ENCODE results near the gene AOC3. TPM values are rescaled to one million over a fixed set of nuclear protein-coding genes. Genes with fewer than 3 reads are reported as not detected.

AOC3 gene
- polyA plus RNA-seq, 3 donors = 0.85 TPM; not detected in 2

DNA sequence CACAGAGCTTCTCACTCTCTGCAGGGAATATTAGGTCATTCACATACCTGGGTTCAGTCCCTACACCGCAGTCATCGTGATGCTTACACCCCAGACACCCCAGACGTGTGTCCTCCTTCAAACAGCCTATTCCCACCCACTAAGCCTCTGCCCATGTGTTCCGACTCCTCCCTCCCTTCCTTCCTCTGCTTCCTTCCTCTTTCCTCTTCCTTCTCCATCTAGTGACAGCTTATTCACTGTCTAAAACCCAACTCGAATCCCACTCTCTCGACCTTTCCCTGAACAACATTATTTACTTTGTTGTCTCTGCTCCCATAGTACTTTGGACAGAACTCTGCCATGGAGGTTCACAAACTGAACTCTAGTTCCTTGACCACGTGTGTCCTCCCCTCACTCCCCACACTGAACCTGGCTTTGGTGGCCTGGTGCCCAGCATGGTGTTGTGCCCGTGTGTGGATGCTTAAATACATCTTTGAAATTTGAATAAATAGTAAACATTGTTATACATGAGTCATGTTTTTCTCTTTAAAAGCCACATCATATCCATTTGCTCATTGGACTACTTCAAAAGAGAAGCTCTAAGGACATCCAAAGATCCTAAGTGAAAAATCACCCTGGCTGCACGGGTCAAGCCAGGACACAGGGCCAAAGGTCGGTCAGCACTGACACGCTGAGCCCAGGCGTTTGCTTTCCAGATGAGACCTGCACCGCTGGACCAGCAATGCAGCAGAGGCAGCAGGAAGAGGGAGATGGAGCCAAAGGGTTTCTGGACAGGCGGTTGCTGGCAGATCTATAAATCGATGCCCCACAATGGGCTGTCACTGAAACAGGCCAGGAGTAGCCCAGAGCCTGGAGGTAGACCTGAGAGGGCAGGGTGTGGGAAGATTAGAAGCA, 35.5 kb downstream of the AOC3 start:
- H3K9me3 ChIP-seq (replicated peaks in 1 of 2; ENCODE audit: control insufficient read depth in 1 of 2, insufficient read depth in 1 of 2, low read length in 2 of 2) = no peaks in the 10 kb centered on the region
- peak overlapping the region; percentile 6 for H3K9ac ChIP-seq (ENCODE audit: insufficient read depth, low read length, poor library complexity, severe bottlenecking)
- Mint-ChIP-seq H3K9me3 (peaks cover 0 to 2% (median 0%) of the 10 kb centered on the region in 7 donors), H3K36me3 (no peaks in the 10 kb centered on the region), H3K27ac (peak overlapping the region; percentile 63 to 91 (median 83)), H3K27me3 (ENCODE audit: low read depth in 3 of 3) (peaks cover 0 to 6% (median 0%) of the 10 kb centered on the region in 3 donors), H3K4me1 (peaks cover 40% of the 10 kb centered on the region), H3K4me3 (peak overlapping the region; percentile 24 to 81)
- H3K27me3 ChIP-seq (ENCODE audit: control insufficient read depth in 2 of 2, insufficient read depth in 2 of 2, low read length in 2 of 2) = no peaks in the 10 kb centered on the region
- no peak for TF ChIP-seq CTCF (IDR thresholded peaks at IDR 0.05)
- peaks cover 31 to 40% of the 10 kb centered on the region in 2 donors for H3K4me1 ChIP-seq (ENCODE audit: control insufficient read depth in 1 of 2, insufficient read depth in 2 of 2, low read length in 2 of 2)
- intact Hi-C loops (cut with micrococcal nuclease) = no loop called here
- peak; percentile 48 to 62 (median 52) for DNase-seq
- no peak overlapping the region for H2AFZ ChIP-seq (ENCODE audit: insufficient read depth, low read depth, low read length, poor library complexity, severe bottlenecking)
- no peaks in the 10 kb centered on the region for H3K36me3 ChIP-seq (replicated peaks in 1 of 2; ENCODE audit: control insufficient read depth in 1 of 2, insufficient read depth in 2 of 2, low read length in 2 of 2)
- no peaks in the 10 kb centered on the region for H3K79me2 ChIP-seq (ENCODE audit: insufficient read depth, low read length)
- WGBS (ENCODE audit: insufficient coverage) = 68% methylated on average over 9 of the region's 15 CpGs
- peak overlapping the region; percentile 5 to 64 for H3K27ac ChIP-seq (ENCODE audit: low read depth in 1 of 2, low read length in 2 of 2)
- peak overlapping the region in 1 of 3 experiments; percentile 52 for H3K4me3 ChIP-seq (replicated peaks in 1 of 3; ENCODE audit: low read depth in 2 of 3, low read length in 3 of 3)
- H3K4me2 ChIP-seq (replicated peaks; ENCODE audit: extremely low read depth, low read length, poor library complexity, severe bottlenecking) = peak overlapping the region; percentile 64
- no peaks in the 10 kb centered on the region for H4K20me1 ChIP-seq (ENCODE audit: insufficient read depth, low read length)

GRCh38 chr17:42889809-42890208, 38.8 kb downstream of the AOC3 start:
- DNase-seq = no peak
- Histone ChIP-seq H2AFZ (ENCODE audit: insufficient read depth, low read depth, low read length, poor library complexity, severe bottlenecking) (no peak overlapping the region), H3K9me3 (replicated peaks in 1 of 2; ENCODE audit: control insufficient read depth in 1 of 2, insufficient read depth in 1 of 2, low read length in 2 of 2) (no peaks in the 10 kb centered on the region), H3K9ac (ENCODE audit: insufficient read depth, low read length, poor library complexity, severe bottlenecking) (no peak overlapping the region), H3K4me3 (replicated peaks in 1 of 3; ENCODE audit: low read depth in 2 of 3, low read length in 3 of 3) (no peak overlapping the region), H3K27me3 (ENCODE audit: control insufficient read depth in 2 of 2, insufficient read depth in 2 of 2, low read length in 2 of 2) (no peaks in the 10 kb centered on the region), H3K4me1 (ENCODE audit: control insufficient read depth in 1 of 2, insufficient read depth in 2 of 2, low read length in 2 of 2) (peaks cover 62 to 69% of the 10 kb centered on the region in 2 donors), H3K27ac (ENCODE audit: low read depth in 1 of 2, low read length in 2 of 2) (no peak overlapping the region), H3K79me2 (ENCODE audit: insufficient read depth, low read length) (no peaks in the 10 kb centered on the region), H3K4me2 (replicated peaks; ENCODE audit: extremely low read depth, low read length, poor library complexity, severe bottlenecking) (no peak overlapping the region), H3K36me3 (replicated peaks in 1 of 2; ENCODE audit: control insufficient read depth in 1 of 2, insufficient read depth in 2 of 2, low read length in 2 of 2) (no peaks in the 10 kb centered on the region), H4K20me1 (ENCODE audit: insufficient read depth, low read length) (no peaks in the 10 kb centered on the region)
- H3K4me1 Mint-ChIP-seq = peaks cover 68% of the 10 kb centered on the region
- H3K4me3 Mint-ChIP-seq = no peak overlapping the region
- WGBS (ENCODE audit: insufficient coverage) = 100% methylated on average over 7 of the region's 7 CpGs
- intact Hi-C loops (cut with micrococcal nuclease) = no loop called here
- no peak for TF ChIP-seq CTCF (IDR thresholded peaks at IDR 0.05)
- peaks cover 0 to 2% (median 0%) of the 10 kb centered on the region in 3 donors for H3K27me3 Mint-ChIP-seq (ENCODE audit: low read depth in 3 of 3)
- H3K9me3 Mint-ChIP-seq = peaks cover 0 to 2% (median 0%) of the 10 kb centered on the region in 7 donors
- H3K36me3 Mint-ChIP-seq = no peaks in the 10 kb centered on the region
- H3K27ac Mint-ChIP-seq = no peak overlapping the region

Data from CD14-positive monocyte (primary cell).